Breast epithelium (tissue), 4 donors: Measurements from ENCODE around the gene SPTLC1. TPM values are rescaled to one million over a fixed set of nuclear protein-coding genes. Genes with fewer than 3 reads are reported as not detected.
"Not testable (repeated sequence)": the region's sequence is repeated elsewhere in the genome, so short reads cannot be mapped to it uniquely, and the experiment has no call there.

Experiments
- DNase-seq, 2 donors: peaks; one replicate each; pipeline ENCODE4 v3.0.0-alpha.2; 2019; ENCODE audit warnings: low spot score in 2 of 2
- H3K27ac ChIP-seq, 2 donors: fragments of 200-600 bp; sonication (generic) in 1 of 2; one replicate each; pipeline ENCODE4 v1.5.1; 2016 to 2019; ENCODE audit warnings: mild to moderate bottlenecking in 1 of 2
- H3K27me3 ChIP-seq, 2 donors: fragments of 200-600 bp; sonication (generic) in 1 of 2; one replicate each; pipeline versions ENCODE4 v1.5.1 to v1.6.0; 2017 to 2019; ENCODE audit warnings: control low read depth in 1 of 2, mild to moderate bottlenecking in 1 of 2
- H3K36me3 ChIP-seq: fragments of 200-600 bp; one replicate; pipeline ENCODE4 v1.5.1; 2019
- H3K4me1 ChIP-seq, 2 donors: fragments of 200-600 bp; sonication (generic); one replicate each; pipeline ENCODE4 v1.5.1; 2016 to 2019; ENCODE audit warnings: control low read depth in 1 of 2
- H3K4me3 ChIP-seq, 3 donors: fragments of 200-600 bp; sonication (generic); 1 replicate in 2 of 3; 2 replicates in 1 of 3; pipeline ENCODE4 v1.5.1; 2016 to 2019; ENCODE audit warnings: mild to moderate bottlenecking in 3 of 3, moderate library complexity in 2 of 3
- H3K9me3 ChIP-seq, 2 donors: fragments of 200-600 bp; sonication (generic) in 1 of 2; one replicate each; pipeline ENCODE4 v1.5.1; 2016 to 2019; ENCODE audit warnings: control low read depth in 1 of 2
- CTCF ChIP-seq, 3 donors: fragments of 450-650 bp; IDR thresholded peaks; one replicate each; pipeline ENCODE4 v1.5.1; 2016 to 2017; ENCODE audit warnings: antibody characterized with exemption in 3 of 3, mild to moderate bottlenecking in 3 of 3, moderate library complexity in 3 of 3
- POLR2A ChIP-seq: fragments of 450-650 bp; IDR thresholded peaks from one replicate; pipeline ENCODE4 v1.6.1; 2016; ENCODE audit warnings: antibody characterized with exemption, mild to moderate bottlenecking, moderate library complexity
- POLR2AphosphoS5 ChIP-seq, 3 donors: sonication (generic); formaldehyde crosslinking; IDR thresholded peaks; one replicate each; pipeline ENCODE4 v1.6.1; 2017; ENCODE audit warnings: antibody characterized with exemption in 3 of 3
- intact Hi-C: fragments of 100-400 bp; cut with DNase I; formaldehyde crosslinking; loops from one replicate; pipeline ENCODE4 v1.15.1; 2023; ENCODE audit warnings: low total_unique reads
- total RNA-seq, 3 donors: library from RNA; depleted of rRNA; stranded (reverse); fragments of >200 nt; gene quantifications; one replicate each; pipeline ENCODE4 v1.1.0, GENCODE V29; 2016

The SPTLC1 gene
- total RNA-seq, 3 donors from 2014 or later: 89.8 to 109 (median 99.7) TPM

- Histone ChIP-seq H3K27me3 (no peaks in the 10 kb centered on the region), H3K36me3 (no peaks in the 10 kb centered on the region), H3K4me3 (no peak overlapping the region), H3K4me1 (no peaks in the 10 kb centered on the region), H3K27ac (no peak overlapping the region), H3K9me3 (no peaks in the 10 kb centered on the region)
- TF ChIP-seq POLR2AphosphoS5 (IDR thresholded peaks at IDR 0.05): no peak
- TF ChIP-seq CTCF (IDR thresholded peaks at IDR 0.05): no peak
- TF ChIP-seq POLR2A: no peak
- no peak for DNase-seq
- intact Hi-C loops: no loop called here
Observed at GRCh38 chr9:92008041-92008440, 107.2 kb downstream of the SPTLC1 start.

- DNase-seq: no peak
- no peaks in the 10 kb centered on the region for H3K36me3 ChIP-seq
- TF ChIP-seq POLR2AphosphoS5 (IDR thresholded peaks at IDR 0.05) (no peak), CTCF (IDR thresholded peaks at IDR 0.05) (no peak), POLR2A (no peak)
- H3K9me3 ChIP-seq: no peaks in the 10 kb centered on the region
- H3K27ac ChIP-seq: no peak overlapping the region
- H3K27me3 ChIP-seq: no peaks in the 10 kb centered on the region
- H3K4me3 ChIP-seq: no peak overlapping the region
- no peaks in the 10 kb centered on the region for H3K4me1 ChIP-seq
- intact Hi-C loops: no loop called here
Observed at GRCh38 chr9:92004045-92004392, 111.2 kb downstream of the SPTLC1 start.

- TF ChIP-seq CTCF (IDR thresholded peaks at IDR 0.05): no peak
- TF ChIP-seq POLR2A: no peak
- no peak for TF ChIP-seq POLR2AphosphoS5 (IDR thresholded peaks at IDR 0.05)
- H3K4me1 ChIP-seq: no peaks in the 10 kb centered on the region
- H3K27ac ChIP-seq: no peak overlapping the region
- intact Hi-C loops: no loop called here
- no peaks in the 10 kb centered on the region for H3K36me3 ChIP-seq
- H3K27me3 ChIP-seq: no peaks in the 10 kb centered on the region
- no peaks in the 10 kb centered on the region for H3K9me3 ChIP-seq
- H3K4me3 ChIP-seq: no peak overlapping the region
- DNase-seq: no peak
Observed at GRCh38 chr9:92003308-92004044, 111.7 kb downstream of the SPTLC1 start.

- H3K36me3 ChIP-seq, intact Hi-C loops, H3K9me3 ChIP-seq, H3K27ac ChIP-seq, H3K4me1 ChIP-seq, H3K4me3 ChIP-seq, H3K27me3 ChIP-seq, DNase-seq: not testable (repeated sequence)
Observed at GRCh38 chr9:92001948-92002347, 113.3 kb downstream of the SPTLC1 start.

GRCh38 chr9:92001244-92001643 is 114.0 kb downstream of the SPTLC1 start:
- Histone ChIP-seq H3K36me3 (no peaks in the 10 kb centered on the region), H3K27me3 (no peaks in the 10 kb centered on the region), H3K9me3 (no peaks in the 10 kb centered on the region), H3K4me3 (no peak overlapping the region), H3K4me1 (no peaks in the 10 kb centered on the region), H3K27ac (no peak overlapping the region)
- no peak for DNase-seq
- intact Hi-C loops: no loop called here
- TF ChIP-seq POLR2A (no peak), CTCF (IDR thresholded peaks at IDR 0.05) (no peak), POLR2AphosphoS5 (IDR thresholded peaks at IDR 0.05) (no peak)
